Measurements from ENCODE around the gene LRPPRC.

GRCh38 chr2:43887176-43887575, 108.6 kb downstream of the LRPPRC start:
- TF ChIP-seq CTCF (IDR thresholded peaks at IDR 0.05) (no peak), EZH2 (IDR thresholded peaks at IDR 0.05) (no peak)

Measured in neural progenitor cell (in vitro differentiated cells).